ENCODE measurements around the gene COPS3.
A peak's percentile ranks its signal among the peaks of the same experiment; 100 is the strongest.
"Not testable (repeated sequence)": the region's sequence is repeated elsewhere in the genome, so short reads cannot be mapped to it uniquely, and the experiment has no call there.

COPS3 gene

DNA sequence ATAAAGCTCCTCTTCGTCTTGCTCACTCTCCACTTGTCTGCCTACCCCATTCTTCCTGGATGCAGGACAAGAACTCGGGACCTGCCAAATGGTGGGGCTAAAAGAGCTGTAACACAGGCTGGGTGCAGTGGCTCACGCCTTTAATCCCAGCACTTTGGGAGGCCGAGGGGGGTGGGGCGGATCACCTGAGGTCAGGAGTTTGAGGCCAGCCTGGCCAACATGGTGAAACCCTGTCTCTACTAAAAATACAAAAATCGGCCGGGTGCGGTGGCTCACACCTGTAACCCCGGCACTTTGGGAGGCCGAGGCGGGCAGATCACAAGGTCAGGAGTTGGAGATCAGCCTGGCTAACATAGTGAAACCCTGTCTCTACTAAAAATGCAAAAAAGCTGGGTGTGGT is 20.6 kb upstream of the COPS3 start:
- DNase-seq: not testable (repeated sequence)

DNA sequence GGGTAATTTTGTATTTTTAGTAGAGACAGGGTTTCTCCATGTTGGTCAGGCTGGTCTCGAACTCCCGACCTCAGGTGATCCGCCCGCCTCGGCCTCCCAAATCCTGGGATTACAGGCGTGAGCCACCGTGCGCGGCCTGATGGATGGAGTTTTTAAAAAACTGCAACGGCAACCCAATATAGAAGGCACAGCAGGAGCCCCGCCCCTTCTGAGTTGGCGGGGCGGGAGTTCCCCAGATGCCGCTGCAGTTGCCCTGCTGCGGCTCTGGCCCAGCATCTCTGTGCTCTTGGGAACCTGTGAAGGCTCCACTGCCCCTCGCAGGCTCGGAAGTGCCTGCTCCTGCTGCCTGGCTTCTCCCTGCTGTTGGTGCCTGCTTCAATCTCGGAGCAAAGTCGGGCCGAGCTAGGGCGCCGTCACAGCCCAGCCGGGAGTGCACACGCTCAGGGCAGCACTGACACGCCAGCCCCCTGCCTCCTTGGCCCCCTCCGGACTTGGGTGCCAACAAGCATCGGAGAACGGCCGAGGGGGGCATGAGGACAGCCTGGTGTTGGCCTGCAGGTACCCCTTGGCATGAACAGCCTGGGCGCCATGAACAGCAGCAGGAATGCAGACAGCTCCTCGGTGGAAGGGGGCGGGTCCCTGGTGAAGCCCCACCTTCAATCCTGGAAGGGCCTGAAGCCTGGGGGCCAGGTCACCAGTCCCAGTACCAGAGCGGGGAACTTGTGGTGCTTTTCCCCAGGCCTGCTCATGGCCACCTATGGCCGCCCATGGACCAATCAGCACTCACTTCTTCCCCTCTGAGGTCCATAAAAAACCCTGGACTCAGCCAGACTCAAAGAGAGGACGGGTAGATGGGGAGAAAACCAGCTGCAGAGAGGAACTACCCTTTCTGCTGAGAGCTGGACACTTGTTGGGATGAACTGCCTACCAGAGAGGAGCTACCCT is 19.9 kb upstream of the COPS3 start:
- DNase-seq: peak; percentile 69

DNA sequence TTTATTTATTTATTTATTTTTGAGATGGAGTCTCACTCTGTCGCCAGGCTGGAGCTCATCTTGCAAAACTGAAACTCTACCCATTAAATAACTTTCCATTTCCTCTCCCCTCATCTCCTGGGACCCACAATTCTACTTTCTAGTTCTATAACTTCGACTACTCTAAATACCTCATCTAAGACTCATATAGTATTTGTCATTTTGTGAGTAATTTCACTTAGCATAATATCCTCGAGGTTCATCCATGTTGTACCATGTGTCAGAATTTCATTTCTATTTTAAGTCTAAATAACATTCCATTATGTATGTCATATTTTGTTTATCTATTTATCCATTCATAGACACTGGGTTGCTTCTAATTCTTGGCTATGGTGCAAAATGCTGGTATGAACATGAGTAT is 17.1 kb upstream of the COPS3 start:
- DNase-seq: no peak

DNA sequence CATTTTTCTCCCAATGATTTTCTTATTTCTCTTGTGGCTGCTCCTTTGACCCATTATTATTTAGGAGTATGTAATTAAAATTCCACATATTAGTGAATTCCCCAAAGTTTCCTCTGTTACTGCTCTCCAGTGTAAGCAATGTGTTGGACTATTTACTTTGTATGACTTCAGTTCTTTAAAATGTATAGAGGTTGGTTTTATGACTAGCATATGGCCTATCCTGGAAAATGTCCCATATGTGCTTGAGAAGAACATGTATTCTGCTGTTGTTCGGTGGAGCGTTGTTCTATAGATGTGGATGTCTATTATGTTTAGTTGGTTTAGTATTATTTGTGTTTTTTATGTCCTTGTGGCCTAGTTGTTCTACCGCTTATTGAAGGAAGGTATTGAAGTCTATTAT is 16.2 kb upstream of the COPS3 start:
- DNase-seq: peak; percentile 52

DNA sequence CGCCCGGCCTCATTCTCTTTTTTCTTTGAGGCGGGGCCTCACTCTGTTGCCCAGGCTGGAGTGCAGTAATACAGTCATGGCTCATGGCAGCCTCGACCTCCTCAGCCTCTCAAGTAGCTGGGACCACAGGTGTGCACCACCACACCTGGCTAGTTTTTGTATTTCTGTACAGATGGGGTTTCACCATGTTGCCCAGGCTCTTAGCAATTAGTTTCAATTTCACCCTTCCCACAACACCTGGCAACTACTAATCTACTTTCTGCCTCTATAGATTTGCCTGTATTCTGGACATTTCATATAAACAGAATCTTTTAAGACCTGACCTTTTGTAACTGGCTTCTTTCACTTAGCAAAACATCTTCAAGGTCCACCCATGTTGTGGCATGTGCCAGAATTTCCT is 14.1 kb upstream of the COPS3 start:
- DNase-seq: no peak

DNA sequence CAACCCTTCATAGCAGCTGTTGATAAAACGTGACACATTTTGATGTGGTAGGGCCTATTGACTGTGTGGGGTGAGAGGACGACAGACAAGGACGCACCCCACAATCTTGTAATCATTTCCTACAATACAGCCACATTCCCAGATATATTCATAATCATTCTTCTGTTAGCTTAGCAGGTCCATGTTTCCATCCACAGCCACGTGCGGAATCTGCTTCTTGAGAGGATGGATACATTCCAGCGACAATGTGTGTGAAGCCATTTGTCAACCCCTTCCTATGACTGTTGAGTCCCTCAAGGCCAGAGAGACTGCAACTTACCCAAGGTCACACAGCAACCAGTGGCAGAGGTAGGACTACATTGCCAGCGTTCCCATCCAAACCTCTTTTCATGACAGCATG is 8.7 kb upstream of the COPS3 start:
- no peak for DNase-seq

DNA sequence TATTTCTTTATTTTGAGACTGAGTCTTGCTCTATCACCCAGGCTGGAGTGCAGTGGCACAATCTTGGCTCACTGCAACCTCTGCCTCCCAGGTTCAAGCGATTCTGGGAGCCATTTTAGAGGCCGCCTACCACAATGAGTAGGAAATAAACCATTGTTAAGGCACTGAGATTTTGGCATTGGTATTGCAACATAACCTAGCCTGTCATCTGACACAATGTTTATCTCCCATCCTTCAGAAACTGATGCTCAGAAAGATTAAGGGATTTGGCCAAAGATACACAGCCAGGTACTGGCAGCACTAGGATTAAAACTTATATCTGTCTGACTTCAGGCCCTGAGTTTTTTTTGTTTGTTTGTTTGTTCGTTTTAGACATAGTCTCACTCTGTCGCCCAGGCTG is 8.0 kb upstream of the COPS3 start:
- no peak for DNase-seq

DNA sequence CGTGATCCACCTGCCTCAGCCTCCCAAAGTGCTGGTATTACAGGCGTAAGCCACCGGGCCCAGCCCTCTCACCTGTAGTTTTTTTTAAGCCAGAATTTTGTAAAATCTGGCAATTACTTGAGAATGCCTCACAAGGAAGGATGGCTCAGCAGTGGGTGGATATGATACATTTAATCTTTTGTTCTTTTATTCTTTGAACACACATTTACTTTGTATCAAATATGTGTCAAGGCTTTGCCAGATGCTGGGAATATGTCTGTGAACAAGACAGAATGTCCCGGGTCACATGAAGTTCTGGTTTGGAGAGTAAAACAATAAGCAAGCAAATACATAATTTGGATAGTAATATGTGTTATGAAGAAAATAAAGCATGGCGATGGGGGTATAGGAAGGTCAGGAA is 4.9 kb upstream of the COPS3 start:
- DNase-seq: no peak

DNA sequence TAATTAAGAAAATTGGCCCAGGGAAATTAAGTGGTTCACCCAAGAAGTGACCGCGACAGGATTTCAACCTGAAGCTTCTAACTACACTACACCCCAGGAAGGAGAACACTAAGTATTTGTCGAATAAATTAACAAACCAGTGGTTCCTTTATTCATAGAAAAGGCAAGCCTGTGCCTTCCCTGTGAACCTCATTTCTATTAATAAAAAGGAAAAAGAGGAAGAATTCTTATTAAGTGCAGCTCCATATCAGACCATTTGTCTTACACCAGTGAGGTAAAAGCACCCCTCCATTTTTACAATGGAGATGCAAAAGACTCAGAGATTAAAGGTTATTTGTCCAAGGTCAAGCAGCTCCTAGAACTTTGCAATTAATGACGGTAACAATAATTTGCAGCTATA is 1.7 kb downstream of the COPS3 start:
- DNase-seq: no peak

DNA sequence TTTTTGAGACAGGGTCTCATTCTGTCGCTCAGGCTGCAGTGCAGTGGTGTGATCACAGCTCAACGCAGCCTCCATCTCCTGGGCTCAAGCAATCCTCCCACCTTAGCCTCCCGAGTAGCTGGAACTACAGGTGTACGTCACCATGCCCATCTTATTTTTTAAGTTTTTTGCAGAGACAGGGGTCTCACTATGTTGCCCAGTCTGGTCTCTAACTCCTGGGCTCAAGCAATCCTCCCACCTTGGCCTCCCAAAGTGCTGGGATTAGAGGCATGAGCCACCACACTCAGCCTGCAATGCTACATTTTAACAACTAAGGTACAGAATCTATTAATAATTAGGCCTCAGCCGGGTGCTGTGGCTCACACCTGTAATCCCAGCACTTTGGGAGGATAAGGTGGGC is 3.6 kb downstream of the COPS3 start:
- DNase-seq: not testable (repeated sequence)

DNA sequence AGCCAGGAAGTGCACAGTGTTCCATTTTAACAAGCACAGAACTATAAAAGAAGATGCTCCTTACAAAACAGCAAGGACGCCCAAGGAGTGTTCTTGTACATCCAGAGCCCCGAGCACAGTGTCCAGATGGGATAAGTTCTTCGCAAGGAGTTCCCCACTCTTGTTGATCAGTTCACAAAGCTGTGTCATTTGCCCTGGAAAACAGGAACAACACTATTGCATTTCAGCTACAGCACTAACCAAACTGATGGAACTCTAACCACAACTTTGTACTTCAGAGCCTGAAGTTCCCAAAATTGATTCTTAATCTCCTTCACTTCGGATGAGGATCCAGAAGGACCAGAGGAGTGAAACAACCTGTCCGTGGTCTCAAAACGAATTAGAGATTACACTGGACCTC is 5.1 kb downstream of the COPS3 start:
- DNase-seq: no peak

DNA sequence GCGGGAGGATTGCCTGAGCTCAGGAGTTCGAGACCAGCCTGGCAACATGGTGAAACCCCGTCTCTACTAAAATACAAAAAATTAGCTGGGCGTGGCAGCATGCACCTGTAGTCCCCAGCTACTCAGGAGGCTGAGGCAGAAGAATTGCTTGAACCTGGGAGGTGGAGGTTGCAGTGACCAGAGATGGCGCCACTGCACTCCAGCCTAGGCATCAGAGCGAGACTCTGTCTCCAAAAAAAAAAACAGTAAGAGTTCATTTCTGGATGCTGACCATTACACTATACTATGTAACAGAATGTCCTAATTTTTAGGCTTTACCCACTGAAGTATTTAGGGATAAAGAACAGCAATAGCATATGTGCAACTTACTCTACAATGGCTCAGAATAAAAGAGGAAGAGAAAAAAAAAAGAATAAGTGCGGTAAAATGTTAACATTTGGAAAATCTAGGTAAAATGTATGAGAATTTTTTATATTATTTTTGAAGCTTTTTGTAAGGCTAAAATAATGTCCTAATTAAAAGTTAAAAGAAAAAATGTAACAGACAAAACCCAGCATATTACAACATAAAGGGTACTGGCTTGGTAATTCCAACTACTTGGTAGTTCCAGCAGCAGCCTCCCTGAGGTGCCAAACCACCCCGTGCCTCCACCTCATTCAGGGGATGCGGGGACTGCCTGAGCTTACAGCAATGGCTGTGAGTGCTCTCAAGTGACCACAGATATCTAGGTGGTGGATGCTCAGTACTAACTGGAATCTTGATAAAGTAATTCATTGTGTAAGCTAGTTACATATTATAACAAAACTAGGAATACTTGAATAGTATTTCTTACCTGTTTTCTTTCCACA is 10.9 kb downstream of the COPS3 start:
- DNase-seq: no peak

DNA sequence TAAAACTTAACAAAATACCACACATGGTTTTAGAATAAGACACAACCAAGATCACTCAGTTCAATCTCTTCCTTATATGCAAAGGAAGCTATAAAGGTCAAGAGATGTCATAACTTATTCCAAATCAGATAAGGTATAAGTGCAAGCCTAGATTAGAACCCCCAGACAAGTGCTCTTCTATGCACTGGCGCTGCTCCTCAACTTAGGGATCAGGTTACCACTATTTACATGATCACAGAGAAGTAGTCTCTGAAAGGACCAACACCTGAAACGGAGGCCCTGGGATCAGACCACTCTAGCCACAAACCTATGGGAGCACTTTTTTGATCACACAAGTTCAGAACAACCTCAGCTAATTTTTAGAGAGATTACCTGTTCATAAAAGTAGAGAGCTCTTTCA is 16.6 kb downstream of the COPS3 start:
- DNase-seq: no peak

DNA sequence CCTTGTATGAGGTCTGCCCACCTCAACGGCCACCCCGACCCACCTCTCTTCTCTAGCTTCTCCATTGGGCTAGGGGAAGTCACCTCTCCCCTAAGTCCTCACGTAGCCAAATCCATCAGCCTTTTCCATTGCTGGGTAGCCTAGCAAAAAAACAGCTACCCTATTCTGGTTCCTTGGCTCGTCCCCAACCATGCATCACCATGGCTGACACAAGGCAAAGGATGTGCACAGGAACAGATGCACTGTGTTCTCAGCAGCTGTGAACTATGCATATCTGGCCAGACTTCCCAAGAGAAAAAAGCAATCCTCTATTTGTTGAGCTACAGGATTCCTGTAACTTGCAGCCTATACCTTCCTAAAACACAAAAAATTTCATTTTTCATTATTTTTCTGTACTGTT is 22.0 kb downstream of the COPS3 start:
- DNase-seq: no peak

DNA sequence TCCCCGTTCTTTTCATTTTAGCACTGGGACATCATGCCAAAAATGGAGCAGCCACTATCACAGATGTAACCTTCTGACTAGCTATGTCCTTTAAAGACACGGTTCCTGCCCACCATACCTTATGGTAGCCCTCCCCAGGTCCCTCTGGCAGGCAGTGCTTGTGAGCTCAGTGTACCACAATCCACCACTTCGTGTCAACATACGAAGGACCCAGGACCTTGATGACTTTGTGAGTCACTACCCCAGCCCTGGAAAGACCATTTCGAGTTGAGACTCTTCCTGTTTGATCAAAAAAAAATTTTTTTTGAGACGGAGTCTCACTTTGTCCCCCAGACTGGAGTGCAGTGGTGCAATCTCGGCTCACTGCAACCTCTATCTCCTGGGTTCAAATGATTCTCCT is 23.0 kb downstream of the COPS3 start:
- DNase-seq: no peak

DNA sequence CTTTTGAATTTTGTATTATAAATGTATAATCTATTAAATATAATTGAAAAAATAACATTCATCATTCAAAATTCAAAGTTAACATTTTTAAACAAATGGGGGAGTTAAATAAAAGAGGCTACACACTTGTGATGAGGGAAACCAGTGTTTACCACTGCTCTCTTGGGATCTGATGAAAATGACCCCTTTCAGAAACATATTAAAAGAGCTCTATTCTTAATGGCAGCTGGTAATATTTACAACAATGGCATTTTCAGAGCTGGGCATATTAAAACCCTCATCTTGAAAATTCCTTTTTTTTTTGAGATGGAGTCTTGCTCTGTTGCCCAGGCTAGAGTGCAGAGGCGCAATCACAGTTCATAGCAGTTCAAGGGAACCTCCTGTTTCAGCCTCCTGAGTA is 24.7 kb downstream of the COPS3 start:
- DNase-seq: no peak

DNA sequence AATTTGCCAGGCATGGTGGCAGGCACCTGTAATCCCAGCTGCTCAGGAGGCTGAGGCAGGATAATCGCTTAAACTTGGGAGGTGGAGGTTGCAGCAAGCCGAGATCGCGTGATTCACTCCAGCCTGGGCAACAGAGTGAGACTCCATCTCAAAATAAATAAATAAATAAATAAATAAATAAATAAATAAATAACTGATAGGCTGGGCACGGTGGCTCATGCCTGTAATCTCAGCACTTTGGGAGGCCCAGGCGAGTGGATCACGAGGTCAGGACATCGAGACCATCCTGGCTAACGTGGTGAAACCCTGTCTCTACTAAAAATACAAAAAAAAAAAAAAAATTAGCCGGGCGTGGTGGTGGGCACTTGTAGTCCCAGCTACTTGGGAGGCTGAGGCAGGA is 25.4 kb downstream of the COPS3 start:
- DNase-seq: not testable (repeated sequence)

DNA sequence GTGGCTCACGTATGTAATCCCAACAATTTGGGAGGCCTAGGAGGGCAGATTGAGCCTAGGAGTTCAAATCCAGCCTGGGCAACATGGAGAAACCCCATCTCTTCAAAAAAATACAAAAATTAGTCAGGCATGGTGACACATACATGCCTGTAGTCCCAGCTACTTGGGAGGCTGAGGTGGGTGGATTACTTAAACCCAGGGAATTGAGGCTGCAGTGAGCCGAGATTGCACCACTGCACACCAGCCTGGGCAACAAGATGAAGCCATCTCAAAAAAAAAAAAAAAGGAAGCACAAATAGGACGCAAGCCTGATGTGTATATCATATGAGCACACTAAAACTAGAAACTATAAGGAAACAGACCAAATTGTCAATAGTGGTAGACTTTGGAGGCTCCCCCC is 27.0 kb downstream of the COPS3 start:
- DNase-seq: no peak

DNA sequence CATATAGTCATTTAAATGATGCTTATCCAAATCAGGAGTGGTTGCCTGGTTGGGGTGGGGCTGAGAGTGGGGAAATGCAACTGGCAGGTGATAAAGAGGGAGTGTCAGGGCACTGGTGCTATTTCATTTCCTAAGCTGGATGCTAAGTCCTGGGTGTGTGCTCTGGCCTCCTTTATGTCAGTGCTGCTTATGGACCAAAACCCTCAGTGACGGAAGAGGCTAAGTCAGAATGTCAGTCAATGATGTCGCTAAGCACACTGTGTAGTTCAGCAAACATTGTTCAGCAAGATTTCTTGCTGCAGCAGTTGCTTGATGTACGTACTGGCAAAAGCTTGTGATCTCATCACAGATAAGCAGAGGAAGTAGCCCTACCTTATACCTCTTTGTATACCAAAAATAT is 27.6 kb downstream of the COPS3 start:
- DNase-seq: no peak

DNA sequence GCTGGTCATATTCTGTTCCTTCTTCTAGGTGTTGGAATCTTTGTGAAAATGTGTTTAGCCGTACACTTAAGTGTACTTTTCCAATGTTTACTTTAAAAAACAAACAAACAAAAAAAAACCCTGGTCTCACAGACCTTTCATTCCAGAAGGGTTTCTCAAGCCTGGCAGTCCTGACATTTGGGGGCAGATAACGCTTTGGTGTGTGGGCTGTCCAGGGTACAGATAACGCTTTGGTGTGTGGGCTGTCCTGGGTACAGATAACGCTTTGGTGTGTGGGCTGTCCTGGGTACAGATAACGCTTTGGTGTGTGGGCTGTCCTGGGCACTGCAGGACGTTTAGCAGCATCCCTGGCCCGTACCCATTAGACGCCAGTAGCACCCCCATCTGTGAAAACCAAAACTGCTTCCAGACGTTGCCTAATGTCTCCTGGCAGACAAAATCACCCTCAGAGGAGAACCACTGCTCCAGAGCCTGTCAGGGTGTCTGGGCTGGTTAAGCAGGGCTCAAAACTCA is 28.8 kb downstream of the COPS3 start:
- DNase-seq: no peak

DNA sequence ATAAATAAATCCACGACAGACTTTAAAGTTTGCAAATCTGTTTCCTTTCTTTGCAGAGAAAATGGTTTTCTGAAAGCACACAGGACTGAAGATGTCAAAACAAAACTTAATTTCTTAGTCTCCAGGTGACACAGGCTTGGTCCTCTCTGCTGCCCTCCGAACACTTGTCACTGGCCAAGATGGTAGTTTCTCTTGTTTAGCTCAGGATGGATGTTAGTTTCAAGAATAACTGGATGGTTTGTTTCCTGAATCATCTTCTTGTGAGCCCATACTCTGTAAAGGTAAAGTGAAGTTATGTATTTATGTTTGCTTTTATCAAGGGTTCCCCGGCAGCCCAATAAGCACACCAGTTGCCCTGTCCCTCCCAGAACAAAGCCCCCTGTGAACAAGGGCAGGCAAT is 34.2 kb downstream of the COPS3 start:
- no peak for DNase-seq

DNA sequence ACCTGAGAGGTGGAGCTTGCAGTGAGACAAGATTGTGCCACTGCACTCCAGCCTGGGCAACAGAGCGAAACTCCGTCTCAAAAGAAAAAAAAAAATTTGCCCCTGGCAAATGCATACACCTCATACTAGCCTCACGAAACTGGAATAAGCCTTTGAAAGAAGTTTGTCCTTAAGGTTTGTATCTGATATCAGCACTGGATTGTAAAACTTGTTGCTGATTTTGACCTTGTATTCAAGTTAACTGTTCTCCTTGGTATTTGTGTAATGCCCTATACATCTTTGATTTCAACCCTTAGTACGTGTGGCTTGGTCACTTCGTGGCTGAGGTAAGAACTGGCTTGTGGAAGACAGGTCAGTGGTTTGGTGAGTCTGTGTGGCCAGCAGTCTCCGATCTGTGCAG is 37.9 kb downstream of the COPS3 start:
- no peak for DNase-seq

DNA sequence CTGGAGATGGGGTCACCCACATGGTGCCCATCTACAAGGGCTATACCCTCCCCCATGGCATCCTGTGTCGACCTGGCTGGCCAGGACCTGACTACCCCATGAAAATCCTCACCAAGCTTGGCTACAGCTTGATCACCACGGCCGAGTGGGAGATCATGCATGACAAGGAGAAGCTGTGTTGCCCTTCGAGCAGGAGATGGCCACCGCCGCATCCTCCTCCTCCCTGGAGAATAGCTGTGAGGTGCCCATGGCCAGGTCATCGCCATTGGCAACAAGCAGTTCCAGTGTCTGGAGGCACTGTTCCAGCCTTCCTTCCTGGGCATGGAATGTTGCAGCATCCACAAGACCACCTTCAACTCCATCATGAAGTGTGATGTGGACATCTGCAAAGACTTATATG is 38.8 kb downstream of the COPS3 start:
- DNase-seq: no peak

DNA sequence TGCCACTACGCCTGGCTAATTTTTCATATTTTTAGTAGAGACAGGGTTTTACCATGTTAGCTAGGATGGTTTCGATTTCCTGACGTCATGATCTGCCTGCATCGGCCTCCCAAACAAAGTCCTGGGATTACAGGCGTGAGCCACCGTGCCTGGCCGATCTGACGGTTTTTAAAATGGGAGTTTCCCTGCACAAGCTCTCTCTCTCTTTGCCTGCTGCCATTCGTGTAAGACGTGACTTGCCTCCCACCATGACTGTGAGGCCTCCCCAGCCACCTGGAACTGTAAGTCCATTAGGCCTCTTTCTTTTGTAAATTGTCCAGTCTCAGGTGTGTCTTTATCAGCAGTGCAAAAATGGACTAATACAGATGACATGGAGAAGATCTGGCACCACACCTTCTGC is 39.4 kb downstream of the COPS3 start:
- DNase-seq: no peak

All from eye (tissue), 1 donor.